ENCODE measurements around the gene GRM7. TPM values are rescaled to one million over a fixed set of nuclear protein-coding genes. Genes with fewer than 3 reads are reported as not detected.
A peak's percentile ranks its signal among the peaks of the same experiment; 100 is the strongest.

The GRM7 gene
- total RNA-seq, 1 donor from 2014 or later = 1.5 TPM

- no peak overlapping the region for H3K27ac Mint-ChIP-seq (ENCODE audit: unreplicated experiment)
- H3K4me1 Mint-ChIP-seq = no peaks in the 10 kb centered on the region
- DNase-seq (ENCODE audit: low read depth, low spot score) = no peak
- peaks cover 5% of the 10 kb centered on the region for H3K9me3 Mint-ChIP-seq
- H3K36me3 Mint-ChIP-seq (ENCODE audit: low read depth) = peaks cover 2% of the 10 kb centered on the region
- H3K4me3 Mint-ChIP-seq = no peak overlapping the region
- TF ChIP-seq CTCF (conservative IDR thresholded peaks at IDR 0.05) = no peak
- H3K27me3 Mint-ChIP-seq (ENCODE audit: low read depth) = no peaks in the 10 kb centered on the region
These were observed 849.4 kb downstream of the GRM7 start for GRCh38 chr3:7710284-7710683.

- Mint-ChIP-seq H3K27ac (ENCODE audit: unreplicated experiment) (no peak overlapping the region), H3K4me1 (no peaks in the 10 kb centered on the region), H3K4me3 (no peak overlapping the region), H3K27me3 (ENCODE audit: low read depth) (no peaks in the 10 kb centered on the region), H3K9me3 (peaks cover 3% of the 10 kb centered on the region), H3K36me3 (ENCODE audit: low read depth) (no peaks in the 10 kb centered on the region)
- DNase-seq (ENCODE audit: low read depth, low spot score) = no peak
- TF ChIP-seq CTCF (conservative IDR thresholded peaks at IDR 0.05) = no peak
These were observed 852.8 kb downstream of the GRM7 start for GRCh38 chr3:7713724-7714123.

GRCh38 chr3:7720649-7721297 is 859.9 kb downstream of the GRM7 start:
- DNase-seq (ENCODE audit: low read depth, low spot score) = no peak
- no peak overlapping the region for H3K27ac Mint-ChIP-seq (ENCODE audit: unreplicated experiment)
- no peaks in the 10 kb centered on the region for H3K4me1 Mint-ChIP-seq
- no peaks in the 10 kb centered on the region for H3K36me3 Mint-ChIP-seq (ENCODE audit: low read depth)
- H3K9me3 Mint-ChIP-seq = no peaks in the 10 kb centered on the region
- no peak overlapping the region for H3K4me3 Mint-ChIP-seq
- no peak for TF ChIP-seq CTCF (conservative IDR thresholded peaks at IDR 0.05)
- no peaks in the 10 kb centered on the region for H3K27me3 Mint-ChIP-seq (ENCODE audit: low read depth)

GRCh38 chr3:7721869-7722268 is 861.0 kb downstream of the GRM7 start:
- Mint-ChIP-seq H3K27me3 (ENCODE audit: low read depth) (no peaks in the 10 kb centered on the region), H3K9me3 (no peaks in the 10 kb centered on the region), H3K36me3 (ENCODE audit: low read depth) (no peaks in the 10 kb centered on the region), H3K4me1 (no peaks in the 10 kb centered on the region), H3K27ac (ENCODE audit: unreplicated experiment) (no peak overlapping the region), H3K4me3 (no peak overlapping the region)
- no peak for TF ChIP-seq CTCF (conservative IDR thresholded peaks at IDR 0.05)
- no peak for DNase-seq (ENCODE audit: low read depth, low spot score)

- DNase-seq (ENCODE audit: low read depth, low spot score) = no peak
- H3K4me1 Mint-ChIP-seq = peaks cover 5% of the 10 kb centered on the region
- peaks cover 2% of the 10 kb centered on the region for H3K9me3 Mint-ChIP-seq
- H3K36me3 Mint-ChIP-seq (ENCODE audit: low read depth) = no peaks in the 10 kb centered on the region
- H3K4me3 Mint-ChIP-seq = no peak overlapping the region
- H3K27ac Mint-ChIP-seq (ENCODE audit: unreplicated experiment) = peak overlapping the region; percentile 50
- no peak for TF ChIP-seq CTCF (conservative IDR thresholded peaks at IDR 0.05)
- H3K27me3 Mint-ChIP-seq (ENCODE audit: low read depth) = no peaks in the 10 kb centered on the region
These were observed 867.9 kb downstream of the GRM7 start for GRCh38 chr3:7728566-7729519.

Data from neural crest cell (in vitro differentiated cells).